K562 (cell line): Measurements from ENCODE around the gene CCNJL. TPM values are rescaled to one million over a fixed set of nuclear protein-coding genes. Genes with fewer than 3 reads are reported as not detected.

Source experiments
- ATAC-seq: fragments of 200-7000 bp; cut with Tn5 transposase; 3 replicates; pipeline ENCODE4 v1.9.1; 2020; ENCODE audit warnings: moderate library complexity
- BruUV-seq: library from RNA; stranded (reverse); fragments of 400-500 nt; replicated peaks from 2 replicates; lab custom pipeline; 2021; lab: Mats Ljungman, UMichigan
- CTCF ChIA-PET: fragments of 300-600 bp; formaldehyde crosslinking; extraction: SDS; loops from one replicate; lab custom pipeline; 2021; ENCODE audit warnings: low intra/inter-chr PET ratio; lab: Yijun Ruan, JAX
- POLR2A ChIA-PET: fragments of 300-600, 350-650 bp; sonication (Branson Sonifier 250); formaldehyde crosslinking; extraction: SDS; loops from one replicate; lab custom pipeline; 2021; ENCODE audit warnings: antibody characterized with exemption, inconsistent platforms; lab: Yijun Ruan, JAX
- DNase-seq, 4 experiments: peaks; one replicate each; pipeline versions ENCODE4 v3.0.0 to v3.0.0-alpha.2; 2011 to 2018; ENCODE audit warnings: low spot score in 3 of 4, mixed read lengths in 3 of 4; ENCODE audit errors: extremely low read depth in 1 of 4
- FAIRE-seq: peaks from 2 replicates; lab custom pipeline; 2011; peaks lifted over from hg19 to GRCh38; lab: Jason Lieb, UNC
- H2AFZ ChIP-seq: 2 replicates; pipeline ENCODE4 v1.6.0; 2011; ENCODE audit warnings: low read depth, low read length, control low read depth, inconsistent platforms
- H3K27ac ChIP-seq: fragments of 200-600 bp; 3 replicates; pipeline ENCODE4 v1.8.0; 2011; ENCODE audit warnings: low read depth, mild to moderate bottlenecking, control low read depth, inconsistent platforms, low read length, moderate library complexity, mixed read lengths; ENCODE audit errors: extremely low read depth
- H3K27me3 ChIP-seq, 2 experiments: fragments of 300-600 bp in 1 of 2; 2 replicates in 1 of 2; 3 replicates in 1 of 2; pipeline versions ENCODE4 v1.6.0 to v1.8.0; 2011; ENCODE audit warnings: inconsistent platforms in 2 of 2, low read length in 2 of 2, mild to moderate bottlenecking in 1 of 2, mixed read lengths in 1 of 2, moderate library complexity in 1 of 2; ENCODE audit not compliant: control insufficient read depth in 2 of 2, insufficient read depth in 2 of 2
- H3K36me3 ChIP-seq: fragments of 300-600 bp; 3 replicates; pipeline ENCODE4 v1.8.0; 2011; ENCODE audit warnings: mild to moderate bottlenecking, low read length, inconsistent platforms; ENCODE audit not compliant: control insufficient read depth, insufficient read depth
- H3K4me1 ChIP-seq, 2 experiments: fragments of 200-600 bp in 1 of 2; replicated peaks in 1 of 2; 2 replicates in 1 of 2; 3 replicates in 1 of 2; pipeline versions ENCODE4 v1.5.1 to v1.8.0; 2011; ENCODE audit warnings: inconsistent platforms in 2 of 2, low read length in 2 of 2, mild to moderate bottlenecking in 1 of 2, mixed read lengths in 1 of 2, moderate library complexity in 1 of 2; ENCODE audit not compliant: control insufficient read depth in 2 of 2, insufficient read depth in 2 of 2
- H3K4me2 ChIP-seq: 2 replicates; pipeline ENCODE4 v1.6.1; 2011; ENCODE audit warnings: low read length, control low read depth, inconsistent platforms, mixed read lengths; ENCODE audit not compliant: insufficient read depth
- H3K4me3 ChIP-seq: fragments of 200-600 bp; sonication (generic), shearing (Covaris generic); 2 replicates; pipeline ENCODE4 v1.5.1; 2016; ENCODE audit warnings: control low read depth, inconsistent platforms
- H3K79me2 ChIP-seq: fragments of 200-600 bp; 3 replicates; pipeline ENCODE4 v1.8.0; 2011; ENCODE audit warnings: low read length, inconsistent platforms; ENCODE audit not compliant: control insufficient read depth, insufficient read depth
- H3K9ac ChIP-seq, 2 experiments: 2 replicates each; pipeline versions ENCODE4 v1.6.0 to v1.6.1; 2011; ENCODE audit warnings: low read depth in 2 of 2, low read length in 2 of 2, control low read depth in 1 of 2, inconsistent platforms in 1 of 2, mild to moderate bottlenecking in 1 of 2, mixed read lengths in 1 of 2; ENCODE audit not compliant: insufficient read depth in 1 of 2
- H3K9me1 ChIP-seq: one replicate; pipeline ENCODE4 v1.6.0; 2011; ENCODE audit warnings: inconsistent platforms, mild to moderate bottlenecking, low read length, moderate library complexity; ENCODE audit not compliant: control insufficient read depth, insufficient read depth
- H3K9me3 ChIP-seq: replicated peaks from 2 replicates; pipeline ENCODE4 v1.5.1; 2011; ENCODE audit warnings: low read depth, low read length, inconsistent platforms; ENCODE audit not compliant: control insufficient read depth, insufficient read depth
- H4K20me1 ChIP-seq: replicated peaks from 2 replicates; pipeline ENCODE4 v1.6.1; 2011; ENCODE audit warnings: low read length, inconsistent platforms, mixed read lengths; ENCODE audit not compliant: control insufficient read depth, insufficient read depth
- FOXM1 ChIP-seq, 2 experiments: fragments of 450-650 bp in 1 of 2; sonication (generic) in 1 of 2; formaldehyde crosslinking in 1 of 2; IDR thresholded peaks; 2 replicates each; pipeline versions ENCODE4 v1.6.1 to v1.9.0; 2017 to 2022; ENCODE audit warnings: low read depth in 2 of 2, mild to moderate bottlenecking in 2 of 2, missing genetic modification reagents in 1 of 2, moderate library complexity in 1 of 2
- KAT8 ChIP-seq: fragments of 450-650 bp; IDR thresholded peaks from 2 replicates; pipeline ENCODE4 v1.6.1; 2016; ENCODE audit warnings: low read depth, mild to moderate bottlenecking
- KDM5B ChIP-seq: fragments of 200-600 bp; sonication (generic); IDR thresholded peaks from 2 replicates; pipeline ENCODE4 v1.6.1; 2012; ENCODE audit warnings: low read depth, mild to moderate bottlenecking, moderate library complexity, low read length, control low read depth, inconsistent platforms; ENCODE audit not compliant: insufficient replicate concordance
- MTA3 ChIP-seq: fragments of 450-650 bp; formaldehyde crosslinking; IDR thresholded peaks from 2 replicates; pipeline ENCODE4 v1.6.1; 2017; ENCODE audit warnings: mild to moderate bottlenecking, borderline replicate concordance
- NFE2L1 ChIP-seq: fragments of 450-650 bp; IDR thresholded peaks from 2 replicates; pipeline ENCODE4 v1.6.1; 2016; ENCODE audit warnings: missing genetic modification characterization, low read depth, mild to moderate bottlenecking, missing compliant biosample characterization, moderate library complexity, borderline replicate concordance
- TAF7 ChIP-seq: fragments of 450-650 bp; IDR thresholded peaks from 2 replicates; pipeline ENCODE4 v1.6.1; 2016; ENCODE audit warnings: missing genetic modification characterization, missing compliant biosample characterization
- ZNF282 ChIP-seq: sonication (generic); formaldehyde crosslinking; IDR thresholded peaks from 2 replicates; pipeline ENCODE4 v1.8.1; 2023; ENCODE audit warnings: missing genetic modification reagents
- ZNF77 ChIP-seq: fragments of 250-450 bp; sonication (Bioruptor Pico); IDR thresholded peaks from 2 replicates; pipeline ENCODE4 v1.5.0; 2020
- WGBS: fragments of 100-300 bp; shearing (Covaris generic); methylation state at CpG from one replicate; pipeline ENCODE4 v1.1.6; 2016; ENCODE audit warnings: low coverage, mixed read lengths; ENCODE audit not compliant: insufficient coverage; ENCODE audit errors: missing lambda C conversion rate; 5-methylcytosine and 5-hydroxymethylcytosine counted together
- in situ Hi-C: fragments of 300-500 bp; cut with MboI; formaldehyde crosslinking; loops from 4 replicates; pipeline ENCODE4 v1.15.0; 2018; ENCODE audit warnings: inconsistent platforms, mixed read lengths
- intact Hi-C: fragments of 100-400 bp; cut with micrococcal nuclease; formaldehyde crosslinking; loops from 2 replicates; pipeline ENCODE4 v1.14.2; 2022
- polyA plus RNA-seq, 8 experiments: library from polyadenylated mRNA; depleted of rRNA in 4 of 8; stranded (reverse) in 5 of 8; unstranded in 3 of 8; fragments of >200 nt; fragmentation: Nextera tagmentation in 2 of 8; fragmentation: Illumina TruSeq in 1 of 8; extraction: Ambion mirVana in 2 of 8; extraction: Trizol in 1 of 8; gene quantifications; 2 replicates each; pipeline versions ENCODE4 v1.2.1 to v1.2.3, GENCODE V29; 2011 to 2014; ENCODE audit warnings: inconsistent platforms in 1 of 8, missing spikeins in 1 of 8
- total RNA-seq, 7 experiments: library from RNA; depleted of rRNA in 6 of 7; stranded (reverse); fragments of >200 nt in 6 of 7; fragmentation: Illumina TruSeq in 2 of 7; extraction: Trizol in 2 of 7; gene quantifications; 2 replicates each; pipeline versions ENCODE4 v1.2.1 to v1.2.3, GENCODE V29; 2011 to 2021; ENCODE audit warnings: low replicate concordance in 1 of 7
- TF ChIP-seq, protein P1 (sequence below), 2 experiments: IDR thresholded peaks; 2 replicates each; pipeline ENCODE4 v1.6.1; 2011; ENCODE audit warnings: borderline replicate concordance in 1 of 2, control low read depth in 1 of 2, low read depth in 1 of 2, low read length in 1 of 2, mild to moderate bottlenecking in 1 of 2, mixed read lengths in 1 of 2, moderate library complexity in 1 of 2; ENCODE audit not compliant: insufficient read depth in 1 of 2, insufficient read length in 1 of 2, poor library complexity in 1 of 2, severe bottlenecking in 1 of 2; ENCODE audit errors: extremely low read depth in 1 of 2
- TF ChIP-seq, protein P2 (sequence below): sonication (generic); formaldehyde crosslinking; IDR thresholded peaks from 2 replicates; pipeline ENCODE4 v1.8.1; 2023; ENCODE audit warnings: mild to moderate bottlenecking, missing genetic modification reagents
- TF ChIP-seq, protein P3 (sequence below): fragments of 250-450 bp; sonication (Bioruptor Pico); IDR thresholded peaks from 2 replicates; pipeline ENCODE4 v1.8.0; 2021; ENCODE audit warnings: moderate library complexity, mild to moderate bottlenecking, inconsistent platforms
- TF ChIP-seq, protein P4 (sequence below): fragments of 250-450 bp; sonication (Bioruptor Pico); IDR thresholded peaks from 2 replicates; pipeline ENCODE4 v1.4.0; 2020; ENCODE audit warnings: borderline replicate concordance

Gene CCNJL
- total and polyA plus RNA-seq, 9 of the 15 experiments (the other 6 are each of a cell fraction or from before 2014, with no cell fraction given): 0.04 TPM; not detected in 8

DNA sequence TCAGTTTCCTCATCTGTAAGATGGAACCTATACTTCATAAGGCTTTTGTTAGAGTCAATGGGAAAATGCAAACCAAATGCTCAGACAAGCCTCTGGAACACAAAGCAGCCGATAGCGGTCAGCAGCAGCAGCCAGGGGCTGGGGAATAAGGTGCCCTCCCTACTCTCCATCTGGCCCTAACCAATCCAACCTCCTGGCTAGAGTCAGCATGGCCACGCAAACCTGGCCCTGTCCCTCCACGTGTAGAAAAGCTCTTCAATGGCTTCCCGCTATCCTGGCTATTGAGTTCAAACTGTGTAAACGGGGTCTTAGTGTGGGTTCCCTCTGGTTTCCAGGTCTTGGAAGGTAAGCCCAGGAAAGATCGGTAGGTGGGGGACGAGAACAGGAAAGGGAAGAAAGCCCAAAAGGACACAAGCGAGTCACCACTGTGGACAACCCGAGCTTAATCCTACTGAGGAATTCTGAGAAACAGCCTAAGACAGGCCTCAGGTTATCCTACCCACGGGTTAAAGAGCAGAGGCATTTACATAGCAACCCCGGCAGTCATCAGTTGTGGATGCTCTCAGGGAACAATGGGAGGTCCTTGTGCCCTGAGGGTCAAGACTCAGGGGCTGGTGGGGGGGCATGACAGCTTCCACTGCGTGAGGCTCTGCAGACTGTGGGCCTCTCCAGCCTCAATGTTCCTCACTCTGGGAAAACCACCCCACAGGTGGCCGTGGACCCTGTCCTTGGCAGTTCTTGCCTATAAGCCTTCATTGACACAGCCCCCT is 52.2 kb downstream of the CCNJL start:
- 46% methylated on average over 14 of the region's 14 CpGs for WGBS
- H3K27ac ChIP-seq: no peak overlapping the region; the same call in 2 of the 3 replicates
- peaks cover 8% of the 10 kb centered on the region for H3K9me1 ChIP-seq
- DNase-seq: peak in 1 of 4 experiments; percentile 25
- H3K4me1 ChIP-seq: peaks cover 29 to 36% of the 10 kb centered on the region in 2 experiments
- ChIA-PET POLR2A (interaction anchor here (0.6 to 2.2 kb wide), 7 partner anchors 10 to 47 kb away, joined by 3 to 13 read pairs (median 6); no protein-coding TSS in a partner anchor), CTCF (no interaction called here)
- peak; percentile 3; the same call in 2 of the 3 replicates for ATAC-seq
- no TSS peak for BruUV-seq
- H3K36me3 ChIP-seq: no peaks in the 10 kb centered on the region
- H3K4me3 ChIP-seq: no peak overlapping the region
- peaks cover 5% of the 10 kb centered on the region; the same call in 1 of the 2 replicates for H4K20me1 ChIP-seq
- intact Hi-C loops: loop anchor here (5.0 kb wide), 1 partner anchor 178 kb away; no protein-coding TSS in a partner anchor
- H2AFZ ChIP-seq: peak overlapping the region; percentile 15; the same call in 1 of the 2 replicates
- peak overlapping the region; percentile 87; the same call in 1 of the 2 replicates for H3K4me2 ChIP-seq
- H3K9ac ChIP-seq: no peak overlapping the region
- H3K27me3 ChIP-seq: no peaks in the 10 kb centered on the region
- no peak for FAIRE-seq
- in situ Hi-C loops: no loop called here
- H3K79me2 ChIP-seq: no peaks in the 10 kb centered on the region
- no peaks in the 10 kb centered on the region for H3K9me3 ChIP-seq
- TF ChIP-seq, protein P1, sequence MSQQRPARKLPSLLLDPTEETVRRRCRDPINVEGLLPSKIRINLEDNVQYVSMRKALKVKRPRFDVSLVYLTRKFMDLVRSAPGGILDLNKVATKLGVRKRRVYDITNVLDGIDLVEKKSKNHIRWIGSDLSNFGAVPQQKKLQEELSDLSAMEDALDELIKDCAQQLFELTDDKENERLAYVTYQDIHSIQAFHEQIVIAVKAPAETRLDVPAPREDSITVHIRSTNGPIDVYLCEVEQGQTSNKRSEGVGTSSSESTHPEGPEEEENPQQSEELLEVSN (IDR thresholded peaks at IDR 0.05; ENCODE audit: borderline replicate concordance in 1 of 2, extremely low read depth in 1 of 2, insufficient read depth in 1 of 2, insufficient read length in 1 of 2, low read depth in 1 of 2, low read length in 1 of 2, poor library complexity in 1 of 2, severe bottlenecking in 1 of 2): peak in 1 of 2 experiments; percentile 11
- TF ChIP-seq MTA3 (no peak), KAT8 (no peak), ZNF77 (CRISPR knock-in tag) (no peak), ZNF282 (no peak), FOXM1 (IDR thresholded peaks at IDR 0.05; ENCODE audit: low read depth) (no peak), FOXM1 (CRISPR knock-in tag; IDR thresholded peaks at IDR 0.05; ENCODE audit: low read depth) (0 out of 2 replicates have a peak, but pooled peaks have one; percentile 61), TAF7 (no peak), NFE2L1 (tag) (no peak), KDM5B (peak; percentile 37)
- TF ChIP-seq, protein P2, sequence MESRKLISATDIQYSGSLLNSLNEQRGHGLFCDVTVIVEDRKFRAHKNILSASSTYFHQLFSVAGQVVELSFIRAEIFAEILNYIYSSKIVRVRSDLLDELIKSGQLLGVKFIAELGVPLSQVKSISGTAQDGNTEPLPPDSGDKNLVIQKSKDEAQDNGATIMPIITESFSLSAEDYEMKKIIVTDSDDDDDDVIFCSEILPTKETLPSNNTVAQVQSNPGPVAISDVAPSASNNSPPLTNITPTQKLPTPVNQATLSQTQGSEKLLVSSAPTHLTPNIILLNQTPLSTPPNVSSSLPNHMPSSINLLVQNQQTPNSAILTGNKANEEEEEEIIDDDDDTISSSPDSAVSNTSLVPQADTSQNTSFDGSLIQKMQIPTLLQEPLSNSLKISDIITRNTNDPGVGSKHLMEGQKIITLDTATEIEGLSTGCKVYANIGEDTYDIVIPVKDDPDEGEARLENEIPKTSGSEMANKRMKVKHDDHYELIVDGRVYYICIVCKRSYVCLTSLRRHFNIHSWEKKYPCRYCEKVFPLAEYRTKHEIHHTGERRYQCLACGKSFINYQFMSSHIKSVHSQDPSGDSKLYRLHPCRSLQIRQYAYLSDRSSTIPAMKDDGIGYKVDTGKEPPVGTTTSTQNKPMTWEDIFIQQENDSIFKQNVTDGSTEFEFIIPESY (CRISPR knock-in tag): peak; percentile 47; the same call in 1 of the 2 replicates
- TF ChIP-seq, protein P3, sequence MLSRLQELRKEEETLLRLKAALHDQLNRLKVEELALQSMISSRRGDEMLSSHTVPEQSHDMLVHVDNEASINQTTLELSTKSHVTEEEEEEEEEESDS (CRISPR knock-in tag): no peak
- TF ChIP-seq, protein P4, sequence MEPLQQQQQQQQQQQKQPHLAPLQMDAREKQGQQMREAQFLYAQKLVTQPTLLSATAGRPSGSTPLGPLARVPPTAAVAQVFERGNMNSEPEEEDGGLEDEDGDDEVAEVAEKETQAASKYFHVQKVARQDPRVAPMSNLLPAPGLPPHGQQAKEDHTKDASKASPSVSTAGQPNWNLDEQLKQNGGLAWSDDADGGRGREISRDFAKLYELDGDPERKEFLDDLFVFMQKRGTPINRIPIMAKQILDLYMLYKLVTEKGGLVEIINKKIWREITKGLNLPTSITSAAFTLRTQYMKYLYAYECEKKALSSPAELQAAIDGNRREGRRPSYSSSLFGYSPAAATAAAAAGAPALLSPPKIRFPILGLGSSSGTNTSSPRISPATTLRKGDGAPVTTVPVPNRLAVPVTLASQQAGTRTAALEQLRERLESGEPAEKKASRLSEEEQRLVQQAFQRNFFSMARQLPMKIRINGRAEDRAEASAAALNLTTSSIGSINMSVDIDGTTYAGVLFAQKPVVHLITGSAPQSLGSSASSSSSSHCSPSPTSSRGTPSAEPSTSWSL (CRISPR knock-in tag): no peak
